ENCODE results near the gene RBPJL. TPM values are rescaled to one million over a fixed set of nuclear protein-coding genes. Genes with fewer than 3 reads are reported as not detected.

The RBPJL gene
- total RNA-seq, 1 experiment from 2014 or later = not detected

- ChIA-PET POLR2A (ENCODE audit: unreplicated experiment) (interaction anchor here (0.6 to 1.1 kb wide), 6 partner anchors 18 to 564 kb away, joined by 4 to 27 read pairs (median 4); no protein-coding TSS in a partner anchor), CTCF (interaction anchor here (0.6 to 4.4 kb wide), 20 partner anchors 8 to 448 kb away, joined by 3 to 19 read pairs (median 6); partner anchors contain the start of gene PI3)
- intact Hi-C loops (cut with micrococcal nuclease; ENCODE audit: unreplicated experiment) = loop anchor here (5.0 to 10.0 kb wide), 2 partner anchors 382 to 609 kb away; partner anchors contain the start of gene PABPC1L
- TF ChIP-seq EZH2 (IDR thresholded peaks at IDR 0.05; ENCODE audit: low read depth) (no peak), CTCF (conservative IDR thresholded peaks at IDR 0.05) (peak; percentile 54)
- Histone ChIP-seq H3F3A (ENCODE audit: insufficient read depth, low read depth) (peaks cover 24% of the 10 kb centered on the region; the same call in 1 of the 2 replicates), H2AFZ (peak overlapping the region; percentile 94; the same call in 1 of the 2 replicates), H3K4me3 (peak overlapping the region; percentile 60; the same call in 1 of the 2 replicates), H3K9me2 (ENCODE audit: insufficient read depth) (no peaks in the 10 kb centered on the region), H3K27ac (no peak overlapping the region), H3K79me2 (ENCODE audit: low read depth) (no peaks in the 10 kb centered on the region), H4K20me1 (ENCODE audit: insufficient read depth) (no peaks in the 10 kb centered on the region), H3K4me1 (replicated peaks; ENCODE audit: insufficient read depth) (peaks cover 15% of the 10 kb centered on the region), H3K9me3 (ENCODE audit: insufficient read depth, low read depth) (0 out of 2 replicates have a peak, but pooled peaks cover 5% of the 10 kb centered on the region), H3K27me3 (ENCODE audit: insufficient read depth, low read depth) (no peaks in the 10 kb centered on the region), H3K4me2 (peak overlapping the region; percentile 91), H3K36me3 (ENCODE audit: low read depth) (no peaks in the 10 kb centered on the region)
- no TSS peak for BruUV-seq (replicated peaks)
- no peak for DNase-seq
These were observed 12.7 kb upstream of the RBPJL start for GRCh38 chr20:45294003-45294368.

- ChIA-PET POLR2A (ENCODE audit: unreplicated experiment) (interaction anchor here (0.6 kb wide), 2 partner anchors 251 to 483 kb away, joined by 4 read pairs; no protein-coding TSS in a partner anchor), CTCF (interaction anchor here (0.5 to 2.3 kb wide), 11 partner anchors 11 to 283 kb away, joined by 3 to 14 read pairs (median 6); no protein-coding TSS in a partner anchor)
- no peak overlapping the region for H3K4me3 ChIP-seq
- TF ChIP-seq CTCF (conservative IDR thresholded peaks at IDR 0.05) = no peak
- no peak for TF ChIP-seq EZH2 (IDR thresholded peaks at IDR 0.05; ENCODE audit: low read depth)
- no peak overlapping the region for H3K27ac ChIP-seq
- peaks cover 24% of the 10 kb centered on the region; the same call in 1 of the 2 replicates for H3F3A ChIP-seq (ENCODE audit: insufficient read depth, low read depth)
- DNase-seq = no peak
- no peaks in the 10 kb centered on the region for H3K9me2 ChIP-seq (ENCODE audit: insufficient read depth)
- no TSS peak for BruUV-seq (replicated peaks)
- H3K27me3 ChIP-seq (ENCODE audit: insufficient read depth, low read depth) = no peaks in the 10 kb centered on the region
- H3K79me2 ChIP-seq (ENCODE audit: low read depth) = no peaks in the 10 kb centered on the region
- H4K20me1 ChIP-seq (ENCODE audit: insufficient read depth) = no peaks in the 10 kb centered on the region
- H3K36me3 ChIP-seq (ENCODE audit: low read depth) = no peaks in the 10 kb centered on the region
- peaks cover 15% of the 10 kb centered on the region for H3K4me1 ChIP-seq (replicated peaks; ENCODE audit: insufficient read depth)
- H2AFZ ChIP-seq = no peak overlapping the region
- intact Hi-C loops (cut with micrococcal nuclease; ENCODE audit: unreplicated experiment) = loop anchor here (5.0 to 10.0 kb wide), 2 partner anchors 382 to 610 kb away; partner anchors contain the start of gene PABPC1L
- H3K4me2 ChIP-seq = no peak overlapping the region
- 0 out of 2 replicates have a peak, but pooled peaks cover 5% of the 10 kb centered on the region for H3K9me3 ChIP-seq (ENCODE audit: insufficient read depth, low read depth)
These were observed 12.0 kb upstream of the RBPJL start for GRCh38 chr20:45294659-45295058.

GRCh38 chr20:45297786-45298497 lies 8.7 kb upstream of the RBPJL start:
- no peaks in the 10 kb centered on the region for H3K36me3 ChIP-seq (ENCODE audit: low read depth)
- no peaks in the 10 kb centered on the region for H4K20me1 ChIP-seq (ENCODE audit: insufficient read depth)
- no peak overlapping the region for H3K4me2 ChIP-seq
- H3K4me1 ChIP-seq (replicated peaks; ENCODE audit: insufficient read depth) = no peaks in the 10 kb centered on the region
- H3K27ac ChIP-seq = no peak overlapping the region
- H3K79me2 ChIP-seq (ENCODE audit: low read depth) = no peaks in the 10 kb centered on the region
- no peaks in the 10 kb centered on the region for H3K9me2 ChIP-seq (ENCODE audit: insufficient read depth)
- ChIA-PET CTCF (interaction anchor here (0.6 kb wide), 1 partner anchor 191 kb away, joined by 3 read pairs; no protein-coding TSS in a partner anchor), POLR2A (ENCODE audit: unreplicated experiment) (no interaction called here)
- TF ChIP-seq EZH2 (IDR thresholded peaks at IDR 0.05; ENCODE audit: low read depth) (no peak), CTCF (conservative IDR thresholded peaks at IDR 0.05) (no peak)
- intact Hi-C loops (cut with micrococcal nuclease; ENCODE audit: unreplicated experiment) = loop anchor here (10.0 kb wide), 1 partner anchor 613 kb away; no protein-coding TSS in a partner anchor
- DNase-seq = no peak
- H2AFZ ChIP-seq = no peak overlapping the region
- 0 out of 2 replicates have a peak, but pooled peaks cover 7% of the 10 kb centered on the region for H3F3A ChIP-seq (ENCODE audit: insufficient read depth, low read depth)
- H3K27me3 ChIP-seq (ENCODE audit: insufficient read depth, low read depth) = no peaks in the 10 kb centered on the region
- 0 out of 2 replicates have a peak, but pooled peaks cover 5% of the 10 kb centered on the region for H3K9me3 ChIP-seq (ENCODE audit: insufficient read depth, low read depth)
- H3K4me3 ChIP-seq = no peak overlapping the region
- BruUV-seq (replicated peaks) = no TSS peak
